Heart left ventricle (tissue), 16 donors: Measurements from ENCODE around the gene CLDN14. TPM values are rescaled to one million over a fixed set of nuclear protein-coding genes. Genes with fewer than 3 reads are reported as not detected.

Experiments
- ATAC-seq, 4 donors: fragments of 200-7000 bp; cut with Tn5 transposase; one replicate each; pipeline ENCODE4 v1.9.1; 2020 to 2022; ENCODE audit warnings: moderate library complexity in 4 of 4, mild to moderate bottlenecking in 3 of 4, moderate number of reproducible peaks in 1 of 4
- DNase-seq, 5 donors: peaks; one replicate each; pipeline ENCODE4 v3.0.0-alpha.2; 2020
- H3K27ac ChIP-seq, 12 donors: fragments of 200-600 bp; sonication (generic) in 4 of 12; one replicate each; pipeline versions ENCODE4 v1.5.0 to v1.8.0; 2016 to 2022; ENCODE audit warnings: mild to moderate bottlenecking in 2 of 12
- H3K27me3 ChIP-seq, 9 donors: fragments of 200-600 bp; sonication (generic) in 2 of 9; one replicate each; pipeline versions ENCODE4 v1.5.1 to v1.8.0; 2016 to 2022; ENCODE audit warnings: mild to moderate bottlenecking in 3 of 9
- H3K36me3 ChIP-seq, 9 donors: fragments of 200-600 bp; sonication (generic) in 2 of 9; one replicate each; pipeline versions ENCODE4 v1.5.0 to v1.8.0; 2018 to 2022; ENCODE audit warnings: mild to moderate bottlenecking in 2 of 9
- H3K4me1 ChIP-seq, 12 donors: fragments of 200-600 bp; sonication (generic) in 4 of 12; one replicate each; pipeline versions ENCODE4 v1.5.0 to v1.8.0; 2016 to 2022; ENCODE audit warnings: mild to moderate bottlenecking in 3 of 12
- H3K4me3 ChIP-seq, 12 donors: fragments of 200-600 bp; sonication (generic) in 4 of 12; one replicate each; pipeline versions ENCODE4 v1.5.0 to v1.8.0; 2017 to 2022; ENCODE audit warnings: mild to moderate bottlenecking in 9 of 12, moderate library complexity in 4 of 12
- H3K9me3 ChIP-seq, 12 donors: fragments of 200-600 bp; sonication (generic) in 4 of 12; one replicate each; pipeline versions ENCODE4 v1.5.0 to v1.8.0; 2016 to 2022; ENCODE audit warnings: mild to moderate bottlenecking in 1 of 12
- POLR2A ChIP-seq, 2 donors: fragments of 450-650 bp; IDR thresholded peaks; one replicate each; pipeline ENCODE4 v1.6.1; 2017; ENCODE audit warnings: antibody characterized with exemption in 2 of 2, mild to moderate bottlenecking in 2 of 2, moderate library complexity in 2 of 2
- WGBS, 4 donors: extraction: QIAGEN DNeasy Blood & Tissue Kit in 2 of 4; methylation state at CpG; one replicate each; pipeline versions ENCODE4 v1.1.5 to v1.1.7; 2013 to 2018; 5-methylcytosine and 5-hydroxymethylcytosine counted together
- intact Hi-C, 10 donors: fragments of 100-400 bp; cut with DNase I; formaldehyde crosslinking; loops; one replicate each; pipeline versions ENCODE4 v1.11.1 to v1.14.2; 2022
- polyA plus RNA-seq, 2 donors: library from polyadenylated mRNA; stranded (reverse); fragments of 200-250 nt; gene quantifications; one replicate each; pipeline ENCODE4 v1.2.3, GENCODE V29; 2013
- total RNA-seq, 9 donors: library from RNA; depleted of rRNA in 2 of 9; stranded (reverse); fragments of >200 nt in 2 of 9; fragmentation: NEBNext Ultra II Directional in 3 of 9; extraction: Animal tissue kit (Norgen Biotek cat#: 25700) in 3 of 9; gene quantifications; one replicate each; pipeline versions ENCODE4 v1.1.0 to v1.2.4, GENCODE V29; 2016 to 2023
- TF ChIP-seq, protein P1 (sequence below), 12 donors: fragments of 200-600 bp; sonication (generic) in 4 of 12; IDR thresholded peaks; one replicate each; pipeline versions ENCODE4 v1.5.0 to v1.8.0; 2018 to 2022; ENCODE audit warnings: antibody characterized with exemption in 12 of 12, mild to moderate bottlenecking in 5 of 12
- donor health status: ischemic (EF 13 %, LVEDD 7.1; RV severe dilation, severe dysfunction).
- donor health status: healthy with polysubstance abuse.
- donor health status: DM: no; HTN: yes; CAD: no.
- donor health status: DM: no; HTN: no; CAD: no.
- donor health status: ischemic (EF 25% LVEDD 6.9; RV normal size, moderate dysfunction).
- donor health status: ischemic (EF 25% LVEDD 5.7; RV mildly dilated, moderate dysfunction).
- donor health status: healthy.
- donor health status: DM: yes; HTN: yes; CAD: no.
- donor health status: ischemic (EF 35%, LVEDD 5.7; RV mildly dilated, moderate dysfunction).
- donor health status: nonischemic (EF 11% LVEDD 7.7; RV severe dilation, severe dysfunction).
- donor health status: DM: yes; HTN: yes; CAD: no.
- donor health status: PGD.
- donor health status: ischemic (EF 29% LVEDD 5.4; RV normal size, mild dysfunction).
- donor health status: nonischemic (EF 23%, LVEDD 6.1; RV moderate dilation, normal function).

CLDN14 gene
- total and polyA plus RNA-seq, 11 donors: not detected

DNA sequence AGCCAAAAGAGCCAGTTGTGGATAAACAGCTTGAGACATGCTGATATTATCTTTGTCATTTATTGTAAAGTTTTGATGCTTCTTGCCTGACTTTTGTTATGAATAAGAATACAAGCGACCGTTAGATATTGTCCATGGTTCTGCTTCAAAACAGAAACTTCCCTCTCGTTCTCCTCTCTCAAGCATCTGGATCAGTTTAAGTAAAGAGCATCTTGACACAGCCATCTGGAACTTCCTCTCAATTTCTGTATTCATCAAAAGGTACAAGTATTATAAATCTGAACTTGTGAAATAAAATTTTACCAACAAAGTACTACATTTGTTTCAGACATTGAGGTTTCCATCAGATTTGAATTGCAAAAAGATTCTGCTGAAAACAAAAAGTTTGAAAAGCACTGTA is 36.4 kb upstream of the CLDN14 start:
- Histone ChIP-seq H3K36me3 (no peaks in the 10 kb centered on the region), H3K9me3 (no peaks in the 10 kb centered on the region), H3K4me3 (no peak overlapping the region), H3K27me3 (peaks cover 0 to 2% (median 0%) of the 10 kb centered on the region in 9 donors), H3K4me1 (no peaks in the 10 kb centered on the region), H3K27ac (no peak overlapping the region)
- no peak for TF ChIP-seq POLR2A (IDR thresholded peaks at IDR 0.05)
- TF ChIP-seq, protein P1, sequence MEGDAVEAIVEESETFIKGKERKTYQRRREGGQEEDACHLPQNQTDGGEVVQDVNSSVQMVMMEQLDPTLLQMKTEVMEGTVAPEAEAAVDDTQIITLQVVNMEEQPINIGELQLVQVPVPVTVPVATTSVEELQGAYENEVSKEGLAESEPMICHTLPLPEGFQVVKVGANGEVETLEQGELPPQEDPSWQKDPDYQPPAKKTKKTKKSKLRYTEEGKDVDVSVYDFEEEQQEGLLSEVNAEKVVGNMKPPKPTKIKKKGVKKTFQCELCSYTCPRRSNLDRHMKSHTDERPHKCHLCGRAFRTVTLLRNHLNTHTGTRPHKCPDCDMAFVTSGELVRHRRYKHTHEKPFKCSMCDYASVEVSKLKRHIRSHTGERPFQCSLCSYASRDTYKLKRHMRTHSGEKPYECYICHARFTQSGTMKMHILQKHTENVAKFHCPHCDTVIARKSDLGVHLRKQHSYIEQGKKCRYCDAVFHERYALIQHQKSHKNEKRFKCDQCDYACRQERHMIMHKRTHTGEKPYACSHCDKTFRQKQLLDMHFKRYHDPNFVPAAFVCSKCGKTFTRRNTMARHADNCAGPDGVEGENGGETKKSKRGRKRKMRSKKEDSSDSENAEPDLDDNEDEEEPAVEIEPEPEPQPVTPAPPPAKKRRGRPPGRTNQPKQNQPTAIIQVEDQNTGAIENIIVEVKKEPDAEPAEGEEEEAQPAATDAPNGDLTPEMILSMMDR (IDR thresholded peaks at IDR 0.05): no peak
- ATAC-seq: no peak
- intact Hi-C loops: no loop called here
- 70 to 83% (median 81%) methylated on average over 3 of the region's 3 CpGs for WGBS, 4 donors
- no peak for DNase-seq

DNA sequence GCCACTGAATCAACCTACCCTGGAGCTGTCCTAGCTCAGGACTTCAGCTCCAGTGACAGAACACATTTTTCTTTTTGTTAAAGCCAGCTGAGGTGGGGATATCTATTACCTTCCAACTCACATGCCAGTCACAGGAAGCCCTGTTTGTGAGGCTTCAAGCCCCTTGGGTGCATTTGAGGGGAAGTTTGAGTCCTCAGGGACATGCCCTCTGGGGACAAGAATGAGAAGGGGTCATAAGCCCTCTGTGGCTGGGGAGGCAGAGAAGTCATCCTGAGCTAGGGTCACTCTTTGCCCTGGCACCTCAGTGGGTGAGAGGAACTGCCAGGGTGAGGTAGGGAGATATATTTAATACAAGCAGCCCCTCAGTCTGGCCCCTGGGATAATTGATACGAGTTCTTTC is 33.5 kb upstream of the CLDN14 start:
- TF ChIP-seq, protein P1 (IDR thresholded peaks at IDR 0.05): no peak
- no peak for TF ChIP-seq POLR2A (IDR thresholded peaks at IDR 0.05)
- H3K4me1 ChIP-seq: no peaks in the 10 kb centered on the region
- no peak overlapping the region for H3K27ac ChIP-seq
- intact Hi-C loops: loop anchor here in 1 of 10 donors (5.0 kb wide), 1 partner anchor 51 kb away; no protein-coding TSS in a partner anchor
- ATAC-seq (no peak), DNase-seq (no peak)
- no peak overlapping the region for H3K4me3 ChIP-seq
- 78 to 90% (median 83%) methylated on average over 1 of the region's 1 CpG for WGBS, 4 donors
- H3K9me3 ChIP-seq: no peaks in the 10 kb centered on the region
- H3K27me3 ChIP-seq: peaks cover 0 to 2% (median 0%) of the 10 kb centered on the region in 9 donors
- H3K36me3 ChIP-seq: no peaks in the 10 kb centered on the region

DNA sequence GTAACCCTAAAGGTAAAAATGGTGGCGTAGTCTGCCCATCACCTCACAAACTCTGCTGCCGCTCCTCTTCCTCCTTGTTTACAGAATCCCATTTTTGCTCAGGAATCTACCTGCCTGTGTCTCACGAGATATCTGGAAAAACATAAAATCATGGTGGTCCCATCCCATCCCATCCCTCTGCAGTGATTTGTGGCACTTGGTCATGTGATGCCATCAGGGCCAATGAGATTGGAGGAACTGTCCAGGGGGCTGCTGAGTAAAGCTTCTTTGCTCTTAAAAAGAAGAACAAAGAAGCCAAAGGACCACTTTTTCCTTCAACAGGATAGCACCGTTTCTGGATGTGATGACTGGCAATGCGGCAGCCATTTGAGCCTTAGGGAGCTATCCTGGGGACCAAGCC is 33.0 kb upstream of the CLDN14 start:
- no peak for TF ChIP-seq POLR2A (IDR thresholded peaks at IDR 0.05)
- TF ChIP-seq, protein P1 (IDR thresholded peaks at IDR 0.05): no peak
- Histone ChIP-seq H3K9me3 (no peaks in the 10 kb centered on the region), H3K4me3 (no peak overlapping the region), H3K36me3 (no peaks in the 10 kb centered on the region), H3K27ac (no peak overlapping the region), H3K4me1 (no peaks in the 10 kb centered on the region), H3K27me3 (peaks cover 0 to 2% (median 0%) of the 10 kb centered on the region in 9 donors)
- ATAC-seq (no peak), DNase-seq (no peak)
- intact Hi-C loops: loop anchor here in 1 of 10 donors (5.0 kb wide), 1 partner anchor 51 kb away; no protein-coding TSS in a partner anchor
- WGBS, 4 donors: 70 to 84% (median 79%) methylated on average over 5 of the region's 5 CpGs

DNA sequence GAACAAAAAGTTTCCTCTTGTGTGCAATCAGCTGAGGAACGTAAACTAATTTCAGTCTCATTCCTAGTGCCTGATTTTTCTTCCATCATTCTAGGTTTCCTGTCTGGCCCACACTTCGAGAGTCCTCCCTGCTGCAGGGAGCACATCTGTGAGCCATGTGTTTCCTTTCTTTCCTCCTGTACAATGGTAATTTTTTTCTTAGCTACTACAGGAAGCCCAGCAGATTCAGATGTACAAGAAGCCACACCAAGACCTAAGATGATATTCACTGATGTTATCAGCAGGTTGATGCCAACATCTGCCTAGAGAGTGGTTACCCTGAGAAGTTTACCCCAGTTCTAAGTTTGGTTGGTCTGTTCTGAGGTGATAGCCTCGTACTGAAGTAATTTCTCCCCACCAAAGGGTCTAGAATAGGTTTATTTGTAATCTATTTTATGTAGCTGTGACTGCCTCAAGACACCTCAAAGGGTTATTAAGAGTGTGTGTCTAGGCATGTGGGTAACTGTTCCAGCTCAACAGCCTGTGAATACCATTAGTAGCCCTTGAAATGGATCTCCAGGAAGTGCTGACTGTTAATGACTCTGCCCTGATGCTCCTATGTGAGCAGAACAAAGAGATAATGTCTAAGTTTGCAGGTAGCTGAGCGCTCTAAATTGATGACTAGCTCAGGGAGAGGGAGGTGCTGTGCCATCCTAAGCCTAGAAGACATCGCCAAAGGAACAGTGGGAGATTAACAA is 31.7 kb upstream of the CLDN14 start:
- intact Hi-C loops: loop anchor here in 1 of 10 donors (5.0 kb wide), 1 partner anchor 49 kb away; no protein-coding TSS in a partner anchor
- no peak for ATAC-seq
- Histone ChIP-seq H3K4me3 (no peak overlapping the region), H3K27me3 (peaks cover 0 to 2% (median 0%) of the 10 kb centered on the region in 9 donors), H3K9me3 (no peaks in the 10 kb centered on the region), H3K36me3 (no peaks in the 10 kb centered on the region), H3K27ac (no peak overlapping the region), H3K4me1 (no peaks in the 10 kb centered on the region)
- no peak for DNase-seq
- TF ChIP-seq, protein P1 (IDR thresholded peaks at IDR 0.05): no peak
- no peak for TF ChIP-seq POLR2A (IDR thresholded peaks at IDR 0.05)
- WGBS, 4 donors: 52 to 65% (median 63%) methylated on average over 5 of the region's 5 CpGs
